GM21515 (cell line): ENCODE measurements around the gene LEFTY2.
"Not testable (repeated sequence)": the region's sequence is repeated elsewhere in the genome, so short reads cannot be mapped to it uniquely, and the experiment has no call there.

Experiments
- ATAC-seq: cut with Tn5 transposase; IDR thresholded peaks from one replicate; pipeline ENCODE4 v1.9.1; 2021; ENCODE audit not compliant: unreplicated experiment

The LEFTY2 gene

GRCh38 chr1:225941187-225941941 is at the start of gene LEFTY2:
Gene LEFTY2, minus strand, starts transcription at chr1:225941220. Its CDS starts 80 bp downstream, at chr1:225941140.
- no peak for ATAC-seq

GRCh38 chr1:225987491-225988316 is 46.7 kb upstream of the LEFTY2 start:
- no peak for ATAC-seq

GRCh38 chr1:225981714-225982113 is 40.7 kb upstream of the LEFTY2 start:
- no peak for ATAC-seq

GRCh38 chr1:225980005-225980836 is 39.2 kb upstream of the LEFTY2 start:
- ATAC-seq = no peak

- ATAC-seq = no peak
Measured at GRCh38 chr1:225979421-225979820, 38.4 kb upstream of the LEFTY2 start.

GRCh38 chr1:225977937-225978748 is 37.1 kb upstream of the LEFTY2 start:
- ATAC-seq = peak; percentile 46

GRCh38 chr1:225975146-225975545 is 34.1 kb upstream of the LEFTY2 start:
- not testable (repeated sequence) for ATAC-seq

GRCh38 chr1:225974454-225974853 is 33.4 kb upstream of the LEFTY2 start:
- no peak for ATAC-seq

- no peak for ATAC-seq
Measured at GRCh38 chr1:225973158-225973557, 32.1 kb upstream of the LEFTY2 start.

GRCh38 chr1:225972344-225973152 is 31.5 kb upstream of the LEFTY2 start:
- no peak for ATAC-seq

- not testable (repeated sequence) for ATAC-seq
Measured at GRCh38 chr1:225970592-225971157, 29.7 kb upstream of the LEFTY2 start.

- not testable (repeated sequence) for ATAC-seq
Measured at GRCh38 chr1:225969751-225970150, 28.7 kb upstream of the LEFTY2 start.

- no peak for ATAC-seq
Measured at GRCh38 chr1:225965231-225965630, 24.2 kb upstream of the LEFTY2 start.

- no peak for ATAC-seq
Measured at GRCh38 chr1:225963735-225964530, 22.9 kb upstream of the LEFTY2 start.

- peak; percentile 84 for ATAC-seq
Measured at GRCh38 chr1:225962440-225962975, 21.5 kb upstream of the LEFTY2 start.

GRCh38 chr1:225961659-225962439 is 20.8 kb upstream of the LEFTY2 start:
- no peak for ATAC-seq

- no peak for ATAC-seq
Measured at GRCh38 chr1:225958041-225958440, 17.0 kb upstream of the LEFTY2 start.
